NCI-H146 (cell line): ENCODE measurements around the gene ZFP30.
"Not testable (repeated sequence)": the region's sequence is repeated elsewhere in the genome, so short reads cannot be mapped to it uniquely, and the experiment has no call there.

Experiments
- DNase-seq: peaks from one replicate; lab custom pipeline; 2025; lab: John Stamatoyannopoulos, UW

The ZFP30 gene

DNA sequence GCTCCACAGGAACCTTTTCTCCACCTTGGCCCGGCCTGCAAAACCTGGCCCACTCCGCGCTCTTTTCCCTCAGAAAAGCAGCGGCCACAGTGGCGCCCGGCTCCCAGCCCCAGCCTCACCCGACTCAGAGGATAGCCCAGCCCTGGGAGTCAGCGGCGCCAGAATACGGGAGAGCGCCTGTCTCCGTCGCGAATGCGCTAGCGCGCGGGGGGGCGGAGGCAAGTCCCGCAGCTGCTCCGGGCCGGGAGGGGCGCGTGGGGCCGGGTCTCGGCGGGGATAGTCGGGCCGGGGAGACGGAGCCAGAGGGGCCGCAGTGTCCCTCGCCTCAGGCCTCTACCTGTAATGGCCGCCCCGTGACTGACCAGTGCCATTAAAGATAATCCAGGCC is at the start of gene ZFP30:
Gene ZFP30 (minus strand): TSS at position 165 of the 388 bp plus-strand sequence. CDS start 7,643 bp downstream, outside the sequence.
- DNase-seq = peak; percentile 96

GRCh38 chr19:37699057-37699456 is 43.8 kb upstream of the ZFP30 start:
- no peak for DNase-seq

- DNase-seq = no peak
Measured at GRCh38 chr19:37698216-37698615, 43.0 kb upstream of the ZFP30 start.

- DNase-seq = no peak
Measured at GRCh38 chr19:37695144-37695899, 40.1 kb upstream of the ZFP30 start.

- no peak for DNase-seq
Measured at GRCh38 chr19:37692956-37693620, 37.8 kb upstream of the ZFP30 start.

- DNase-seq = peak; percentile 71
Measured at GRCh38 chr19:37691881-37692504, 36.7 kb upstream of the ZFP30 start.

- no peak for DNase-seq
Measured at GRCh38 chr19:37683520-37683919, 28.3 kb upstream of the ZFP30 start.

- DNase-seq = no peak
Measured at GRCh38 chr19:37669450-37669914, 14.2 kb upstream of the ZFP30 start.

DNA sequence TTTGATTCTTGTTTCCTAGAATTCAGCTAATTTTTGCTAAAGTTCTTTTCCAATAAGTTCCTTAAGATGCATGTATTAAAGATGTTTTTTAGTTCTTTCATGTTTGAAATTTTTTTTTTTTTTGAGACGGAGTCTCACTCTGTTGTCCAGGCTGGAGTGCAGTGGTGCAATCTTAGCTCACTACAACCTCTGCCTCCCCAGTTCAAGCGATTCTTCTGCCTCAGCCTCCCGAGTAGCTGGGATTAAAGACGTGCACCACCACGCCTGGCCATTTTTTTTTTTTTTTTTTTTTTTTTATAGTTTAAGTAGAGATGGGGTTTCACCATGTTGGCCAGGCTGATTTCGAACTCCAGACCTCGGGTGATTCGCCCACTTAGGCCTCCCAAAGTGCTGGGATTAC is 1.9 kb upstream of the ZFP30 start:
- not testable (repeated sequence) for DNase-seq

DNA sequence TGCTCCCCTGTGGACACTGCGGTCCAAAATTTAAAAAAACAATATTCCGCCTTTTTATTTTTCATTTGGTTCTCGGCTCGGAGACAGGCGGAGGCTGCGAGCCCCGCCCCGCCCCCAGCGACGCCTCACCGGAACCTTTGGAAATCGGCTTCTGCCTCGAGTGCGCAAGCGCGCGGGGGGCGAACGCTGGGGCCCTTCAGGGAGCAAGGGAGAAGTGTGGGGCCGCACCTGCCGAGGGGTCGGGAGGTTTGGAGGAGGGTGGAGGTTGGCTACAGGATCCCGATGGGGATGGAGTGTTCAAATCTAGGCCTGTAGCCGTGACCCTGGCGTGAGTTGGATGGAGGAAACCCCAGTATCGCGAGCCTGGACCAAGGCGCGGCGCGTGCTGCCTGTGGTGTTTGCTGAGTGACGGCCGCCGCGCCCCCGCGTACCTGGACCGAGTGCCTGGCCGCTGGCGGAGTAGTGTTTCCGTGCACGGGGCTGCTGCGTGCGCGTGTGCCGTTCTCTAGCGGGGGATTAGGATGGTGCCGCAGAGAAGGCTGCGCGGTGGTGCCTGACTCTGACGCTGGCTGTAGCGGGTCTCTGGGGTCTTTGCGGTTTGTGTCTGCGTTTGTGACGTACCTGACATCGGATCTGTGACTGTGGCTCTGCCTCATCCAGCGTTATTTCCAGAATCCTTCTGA is 565 bp upstream of the ZFP30 start:
- peak; percentile 94 for DNase-seq

- DNase-seq = peak; percentile 86
Measured at GRCh38 chr19:37654629-37655300, 500 bp downstream of the ZFP30 start.

DNA sequence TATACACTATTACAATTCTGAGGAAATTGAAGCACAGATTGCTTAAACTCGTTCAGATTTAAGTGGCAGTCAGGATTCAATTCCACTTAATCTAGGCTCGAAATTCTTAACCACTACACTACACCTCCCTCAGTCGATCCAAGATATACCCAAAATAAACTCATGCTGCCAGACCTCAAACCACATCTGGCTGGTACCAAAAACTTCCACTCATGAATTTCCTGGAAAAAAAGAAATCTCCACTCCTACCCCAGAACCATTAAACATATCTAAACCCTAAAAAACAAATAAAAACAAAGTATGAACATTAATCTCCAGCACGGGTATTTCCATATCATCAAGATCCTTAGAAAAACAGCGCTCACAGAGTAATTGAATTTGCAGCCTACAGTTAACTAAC is 1.1 kb downstream of the ZFP30 start:
- no peak for DNase-seq

GRCh38 chr19:37635076-37636056 is 19.9 kb downstream of the ZFP30 start:
- no peak for DNase-seq

- peak; percentile 67 for DNase-seq
Measured at GRCh38 chr19:37594982-37595382, 60.3 kb downstream of the ZFP30 start.

DNA sequence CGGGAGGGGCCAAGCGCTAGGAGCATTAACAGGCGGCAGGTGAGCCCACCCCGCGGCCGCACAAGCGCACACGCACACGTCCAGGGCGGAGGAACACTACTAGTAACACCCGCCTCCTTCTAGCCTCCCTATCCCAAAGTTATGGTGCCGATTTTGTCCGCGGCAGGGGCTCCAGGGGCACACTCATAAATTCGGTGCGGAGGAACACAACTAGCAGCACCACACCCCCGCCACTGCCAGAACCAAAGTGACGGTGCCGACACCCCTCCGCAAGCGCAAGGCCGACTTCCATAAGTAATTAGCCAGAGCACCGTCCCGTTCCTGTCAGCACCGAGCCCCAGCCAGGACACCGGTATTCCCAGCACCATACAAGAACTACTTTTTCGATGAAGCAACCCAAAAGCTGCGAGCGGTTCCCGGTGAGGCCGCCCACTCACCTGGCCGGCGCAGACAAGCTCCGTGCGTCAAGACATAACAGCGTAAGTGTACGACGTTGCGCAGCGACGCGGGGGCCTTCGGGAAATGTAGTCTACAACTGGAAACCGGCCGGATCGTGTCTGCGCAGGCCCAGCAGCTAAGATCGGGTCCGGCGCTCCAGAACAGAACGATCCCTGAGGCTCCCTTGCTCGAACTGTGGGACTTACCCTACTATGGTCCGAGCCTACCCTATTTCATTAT is 60.8 kb downstream of the ZFP30 start, which contains the start of the genes ZNF540 and ZNF571:
Gene ZNF540 (plus strand): TSS at position 573 of the 678 bp plus-strand sequence. CDS start 3,572 bp downstream, outside the sequence.
Gene ZNF571 (minus strand): TSS at position 489 of the 678 bp plus-strand sequence. CDS start 8,116 bp downstream, outside the sequence.
- DNase-seq = peak; percentile 99

DNA sequence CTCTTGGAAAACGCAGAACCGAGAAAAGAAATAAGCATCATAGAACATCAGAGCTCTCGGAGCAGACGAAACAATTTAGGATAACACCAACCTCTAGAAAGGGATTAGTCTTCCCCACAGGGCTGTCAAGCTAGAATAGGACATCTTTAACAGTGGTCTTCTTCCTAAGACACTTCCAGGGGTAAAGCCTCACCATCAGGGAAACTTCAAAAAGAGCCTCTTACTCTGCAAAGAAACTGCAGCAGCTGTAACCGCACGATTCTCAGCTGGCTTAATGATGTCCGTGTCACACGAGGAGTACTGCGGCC is 61.3 kb downstream of the ZFP30 start:
- no peak for DNase-seq

GRCh38 chr19:37583340-37583739 is 71.9 kb downstream of the ZFP30 start:
- DNase-seq = no peak

- DNase-seq = no peak
Measured at GRCh38 chr19:37572203-37572602, 83.1 kb downstream of the ZFP30 start.

DNA sequence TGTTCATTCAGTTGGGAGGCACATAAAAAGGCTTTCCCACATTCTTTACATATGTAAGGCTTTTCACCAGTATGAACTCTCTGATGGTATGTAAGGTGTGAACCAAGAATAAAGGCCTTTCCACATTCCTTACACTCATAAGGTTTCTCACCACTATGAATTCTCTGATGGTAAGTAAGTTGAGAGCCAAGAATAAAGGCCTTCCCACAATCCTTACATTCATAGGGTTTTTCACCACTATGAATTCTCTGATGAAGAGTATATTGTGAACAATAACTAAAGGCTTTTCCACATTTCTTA is 89.9 kb downstream of the ZFP30 start:
- no peak for DNase-seq
